GM20000 (cell line): ENCODE measurements around the gene CLCN7.

Source experiments
- DNase-seq: peaks from one replicate; pipeline ENCODE4 v3.0.0; 2012; ENCODE audit warnings: low spot score
- CTCF ChIP-seq: IDR thresholded peaks from 2 replicates; pipeline ENCODE4 v1.5.1; 2012; ENCODE audit warnings: mild to moderate bottlenecking, control low read depth; ENCODE audit errors: extremely low read depth, missing control alignments

CLCN7 gene

GRCh38 chr16:1512774-1513173, 37.9 kb upstream of the CLCN7 start:
- DNase-seq, result no peak
- TF ChIP-seq CTCF, result no peak

DNA sequence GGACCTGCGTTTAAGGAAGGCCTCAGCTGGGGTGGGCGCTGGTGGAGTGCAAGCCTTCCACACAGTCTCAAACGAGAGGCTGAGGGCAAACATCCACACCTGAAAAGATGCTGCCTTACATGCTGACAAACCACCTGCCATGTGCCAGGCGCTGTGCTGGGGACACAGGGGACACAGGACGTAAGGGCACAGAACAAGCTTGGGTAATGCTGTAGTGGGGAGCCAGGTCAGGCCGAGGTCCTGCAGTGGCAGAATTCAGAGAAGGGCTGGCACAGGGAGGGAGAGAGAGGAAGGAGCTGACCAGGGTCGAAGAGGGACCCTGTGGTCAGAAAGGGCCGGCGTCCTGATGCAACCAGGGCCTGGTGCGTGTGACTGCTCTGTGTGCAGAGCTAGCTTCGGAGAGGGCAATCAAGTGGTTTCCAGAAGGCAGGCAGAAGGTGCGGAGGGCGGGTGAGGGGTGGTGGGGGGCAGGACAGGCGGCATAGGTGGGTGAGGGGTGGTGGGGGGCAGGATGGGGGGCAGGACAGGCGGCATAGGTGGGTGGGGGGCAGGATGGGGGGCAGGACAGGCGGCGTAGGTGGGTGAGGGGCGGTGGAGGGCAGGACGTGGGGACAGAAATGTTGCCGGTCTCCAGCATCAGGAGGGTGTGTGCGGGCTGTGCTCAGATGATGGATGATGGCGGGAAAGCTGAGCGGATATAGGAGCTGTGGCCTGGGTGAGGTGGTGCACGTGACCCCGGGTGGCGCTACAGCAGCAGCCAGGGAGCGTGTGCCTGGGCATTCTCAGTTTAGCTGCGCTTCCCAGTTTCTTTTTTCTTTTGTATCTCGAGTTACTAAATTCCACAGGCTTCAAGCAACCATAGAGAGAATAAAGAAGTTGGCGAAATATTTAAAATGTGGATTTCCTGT, 37.1 kb upstream of the CLCN7 start:
- no peak for DNase-seq
- no peak for TF ChIP-seq CTCF

- TF ChIP-seq CTCF, result no peak
- DNase-seq, result no peak
Measured at GRCh38 chr16:1510941-1511351, 36.1 kb upstream of the CLCN7 start.

- no peak for DNase-seq
- TF ChIP-seq CTCF, result no peak
Measured at GRCh38 chr16:1510272-1510671, 35.4 kb upstream of the CLCN7 start.

DNA sequence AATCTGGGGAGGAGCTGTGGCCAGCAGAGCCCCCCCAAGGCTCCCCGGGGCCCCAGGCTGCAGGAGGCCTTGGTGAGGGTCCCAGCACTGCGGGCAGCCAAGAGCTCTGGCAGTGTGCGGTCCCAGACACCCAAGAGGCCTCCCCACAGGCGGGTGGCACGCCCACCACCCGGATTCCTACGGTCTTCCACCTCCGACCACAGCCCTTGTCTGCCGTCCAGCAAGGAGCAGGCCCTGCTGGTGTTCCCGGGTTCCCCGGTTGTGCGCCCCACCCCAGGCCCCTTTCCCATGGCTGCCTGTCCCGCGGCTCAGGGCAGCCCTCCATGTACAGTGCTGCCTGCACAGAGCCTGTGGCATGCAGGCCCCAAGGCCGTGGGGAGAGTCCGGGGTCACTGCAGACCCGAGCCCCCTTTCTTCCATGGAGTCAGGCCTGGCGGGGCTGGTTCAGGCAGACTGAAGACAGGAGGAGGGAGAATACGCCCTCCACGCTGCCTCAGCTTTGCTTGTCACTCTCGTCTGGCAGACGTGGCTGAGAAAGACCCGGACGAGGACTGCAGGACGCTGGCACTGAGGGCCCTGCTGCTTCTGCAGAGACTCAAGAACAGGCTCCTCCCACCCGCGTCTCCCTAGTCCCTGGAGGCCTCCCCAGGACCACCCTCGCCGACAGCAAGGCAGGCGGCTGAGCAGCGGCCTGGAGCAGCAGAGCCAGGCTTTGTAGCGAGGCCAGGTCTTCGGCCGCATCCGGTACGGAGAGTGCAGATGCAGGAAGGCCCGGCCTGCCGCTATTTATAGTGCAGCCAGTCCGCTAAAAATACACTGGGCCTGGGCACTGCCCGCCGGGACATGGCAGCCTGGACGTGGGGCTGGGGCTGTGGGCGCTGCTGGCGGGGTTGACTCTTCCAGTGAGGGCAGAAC, 34.7 kb upstream of the CLCN7 start:
- TF ChIP-seq CTCF, result no peak
- DNase-seq, result no peak

DNA sequence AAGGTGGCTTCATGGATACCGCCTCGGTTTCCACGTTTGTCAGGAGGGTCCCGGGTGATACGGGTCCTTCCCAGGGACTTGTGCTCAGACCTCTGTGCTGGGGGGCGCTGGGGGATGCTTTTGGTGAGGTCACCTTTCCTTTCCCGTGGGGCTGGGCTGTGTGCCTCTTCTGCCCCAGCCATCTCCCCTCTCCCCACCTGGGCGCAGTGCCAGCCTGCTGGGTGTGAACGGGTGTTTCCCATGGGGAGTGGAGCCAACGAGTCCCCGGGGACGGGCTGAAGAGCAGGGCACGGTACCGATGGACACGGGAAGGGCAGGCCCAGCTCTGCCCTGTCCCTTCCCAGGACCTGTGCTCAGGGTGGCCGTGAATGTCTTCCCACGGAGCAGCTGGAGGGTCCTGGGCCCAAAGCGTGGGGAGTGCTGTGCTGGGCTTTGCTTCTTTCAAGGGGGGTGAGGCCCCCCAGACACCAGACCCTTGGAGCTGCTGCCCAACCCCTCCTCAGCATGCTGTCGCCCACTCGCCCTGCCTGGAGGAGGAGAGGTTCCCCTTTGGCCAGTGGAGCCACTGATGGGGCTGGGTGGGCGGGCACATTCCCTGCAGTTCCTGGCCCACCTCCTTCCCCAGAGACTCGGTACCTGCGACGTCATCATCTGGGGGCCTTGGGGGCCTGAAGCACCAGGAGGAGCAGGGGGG, 33.8 kb upstream of the CLCN7 start:
- no peak for DNase-seq
- TF ChIP-seq CTCF, result no peak
